Activated CD8-positive, alpha-beta memory T cell treated with anti-CD3 and anti-CD28 coated beads, Interleukin-2, amount 10 ng/mL, durations not matched to agents 7 days and 5 days (primary cell): Measurements from ENCODE around the gene FHL1. TPM values are rescaled to one million over a fixed set of nuclear protein-coding genes. Genes with fewer than 3 reads are reported as not detected.
"Not testable (repeated sequence)": the region's sequence is repeated elsewhere in the genome, so short reads cannot be mapped to it uniquely, and the experiment has no call there.

Experiments
- ATAC-seq: fragments of 150-1000 bp; cut with Tn5 transposase; one replicate; pipeline ENCODE4 v1.10.0; 2021; ENCODE audit warnings: moderate library complexity
- CTCF ChIA-PET: fragments of 350-600 bp; sonication (Branson Sonifier 250); formaldehyde crosslinking; loops from one replicate; lab custom pipeline; 2021; ENCODE audit warnings: antibody characterized with exemption; lab: Charles Lee
- DNase-seq: peaks from one replicate; pipeline ENCODE4 v3.0.0-alpha.2; 2020
- H3K27ac Mint-ChIP-seq: one replicate; pipeline ENCODE4 v1.8.0; 2021; ENCODE audit warnings: mild to moderate bottlenecking, mixed read lengths
- H3K27me3 Mint-ChIP-seq: one replicate; pipeline ENCODE4 v1.8.0; 2021; ENCODE audit warnings: mixed read lengths
- H3K36me3 Mint-ChIP-seq: one replicate; pipeline ENCODE4 v1.8.0; 2021; ENCODE audit warnings: mild to moderate bottlenecking, mixed read lengths
- H3K4me1 Mint-ChIP-seq: one replicate; pipeline ENCODE4 v1.8.0; 2021; ENCODE audit warnings: mixed read lengths
- H3K4me3 Mint-ChIP-seq: one replicate; pipeline ENCODE4 v1.8.0; 2021; ENCODE audit warnings: mild to moderate bottlenecking, moderate library complexity, mixed read lengths
- H3K9me3 Mint-ChIP-seq: one replicate; pipeline ENCODE4 v1.8.0; 2022; ENCODE audit warnings: low read depth, mixed read lengths
- total RNA-seq, 2 experiments: library from RNA; stranded (reverse); gene quantifications; one replicate each; pipeline ENCODE4 v1.2.3, GENCODE V29; 2021

FHL1 gene
- total RNA-seq, 2 experiments from 2014 or later: 12.4 to 15.9 TPM

GRCh38 chrX:136228839-136229207 is 81.5 kb downstream of the FHL1 start:
- no peak for DNase-seq
- no peak for ATAC-seq
- H3K27ac Mint-ChIP-seq: peak overlapping the region; percentile 62
- CTCF ChIA-PET: interaction anchor here (0.6 kb wide), 1 partner anchor 546 kb away, joined by 3 read pairs; no protein-coding TSS in a partner anchor
- H3K36me3 Mint-ChIP-seq: peaks cover 32% of the 10 kb centered on the region
- no peak overlapping the region for H3K4me3 Mint-ChIP-seq
- H3K27me3 Mint-ChIP-seq: no peaks in the 10 kb centered on the region
- H3K4me1 Mint-ChIP-seq: peaks cover 27% of the 10 kb centered on the region
- H3K9me3 Mint-ChIP-seq: no peaks in the 10 kb centered on the region

- Mint-ChIP-seq H3K36me3 (peaks cover 21% of the 10 kb centered on the region), H3K4me1 (peaks cover 3% of the 10 kb centered on the region), H3K27me3 (no peaks in the 10 kb centered on the region), H3K4me3 (no peak overlapping the region), H3K27ac (no peak overlapping the region), H3K9me3 (no peaks in the 10 kb centered on the region)
- DNase-seq (no peak), ATAC-seq (no peak)
- CTCF ChIA-PET: no interaction called here
Measured at GRCh38 chrX:136237074-136237473, 89.7 kb downstream of the FHL1 start.

GRCh38 chrX:136237849-136238248 is 90.5 kb downstream of the FHL1 start:
- H3K27me3 Mint-ChIP-seq, H3K4me1 Mint-ChIP-seq, ATAC-seq, H3K9me3 Mint-ChIP-seq, DNase-seq, H3K4me3 Mint-ChIP-seq, H3K27ac Mint-ChIP-seq, CTCF ChIA-PET: not testable (repeated sequence)
- H3K36me3 Mint-ChIP-seq: peaks cover 27% of the 10 kb centered on the region

GRCh38 chrX:136246201-136246600 is 98.9 kb downstream of the FHL1 start:
- peaks cover 22% of the 10 kb centered on the region for H3K36me3 Mint-ChIP-seq
- H3K4me3 Mint-ChIP-seq: no peak overlapping the region
- H3K27ac Mint-ChIP-seq: no peak overlapping the region
- no peaks in the 10 kb centered on the region for H3K27me3 Mint-ChIP-seq
- no peak for DNase-seq
- CTCF ChIA-PET: no interaction called here
- peaks cover 10% of the 10 kb centered on the region for H3K4me1 Mint-ChIP-seq
- no peaks in the 10 kb centered on the region for H3K9me3 Mint-ChIP-seq
- no peak for ATAC-seq

- Mint-ChIP-seq H3K4me3 (peak overlapping the region; percentile 84), H3K9me3 (no peaks in the 10 kb centered on the region), H3K27me3 (no peaks in the 10 kb centered on the region), H3K27ac (peak overlapping the region; percentile 66), H3K4me1 (peaks cover 13% of the 10 kb centered on the region), H3K36me3 (no peaks in the 10 kb centered on the region)
- DNase-seq (peak; percentile 41), ATAC-seq (peak; percentile 59)
- CTCF ChIA-PET: interaction anchor here (1.0 to 1.6 kb wide), 3 partner anchors 19 to 675 kb away, joined by 3 to 6 read pairs (median 4); no protein-coding TSS in a partner anchor
Measured at GRCh38 chrX:136250191-136251040, 103.1 kb downstream of the FHL1 start.

GRCh38 chrX:136251041-136251991 is 104.0 kb downstream of the FHL1 start, which contains the start of gene MAP7D3:
MAP7D3 (minus strand) TSS chrX:136251400; CDS start chrX:136251358, 42 bp downstream.
- CTCF ChIA-PET: interaction anchor here (1.0 to 1.6 kb wide), 3 partner anchors 18 to 674 kb away, joined by 3 to 6 read pairs (median 4); no protein-coding TSS in a partner anchor

GRCh38 chrX:136255541-136255940 is 108.2 kb downstream of the FHL1 start:
- ATAC-seq (no peak), DNase-seq (no peak)
- Mint-ChIP-seq H3K27ac (no peak overlapping the region), H3K4me3 (no peak overlapping the region), H3K36me3 (no peaks in the 10 kb centered on the region), H3K9me3 (no peaks in the 10 kb centered on the region), H3K4me1 (peaks cover 14% of the 10 kb centered on the region), H3K27me3 (no peaks in the 10 kb centered on the region)
- CTCF ChIA-PET: interaction anchor here (1.1 kb wide), 1 partner anchor 13 kb away, joined by 4 read pairs; no protein-coding TSS in a partner anchor

More at GRCh38 chrX:136251041-136251991, 104.0 kb downstream of the FHL1 start, which contains the start of gene MAP7D3:
- peaks cover 13% of the 10 kb centered on the region for H3K4me1 Mint-ChIP-seq
- peak within 1 kb of the TSS; percentile 88 for H3K27ac Mint-ChIP-seq
- no peaks in the 10 kb centered on the region for H3K27me3 Mint-ChIP-seq
- ATAC-seq (peak; percentile 96), DNase-seq (peak; percentile 73)
- peak within 1 kb of the TSS; percentile 84 for H3K4me3 Mint-ChIP-seq
- no peaks in the 10 kb centered on the region for H3K9me3 Mint-ChIP-seq
- H3K36me3 Mint-ChIP-seq: no peaks in the 10 kb centered on the region

- Mint-ChIP-seq H3K27me3 (no peaks in the 10 kb centered on the region), H3K4me1 (peaks cover 15% of the 10 kb centered on the region), H3K27ac (no peak overlapping the region), H3K4me3 (no peak overlapping the region), H3K9me3 (no peaks in the 10 kb centered on the region), H3K36me3 (no peaks in the 10 kb centered on the region)
- no peak for DNase-seq
- CTCF ChIA-PET: interaction anchor here (1.1 kb wide), 1 partner anchor 12 kb away, joined by 4 read pairs; no protein-coding TSS in a partner anchor
- ATAC-seq: no peak
Measured at GRCh38 chrX:136256026-136256425, 108.7 kb downstream of the FHL1 start.

- CTCF ChIA-PET: interaction anchor here (1.7 kb wide), 1 partner anchor 9 kb away, joined by 4 read pairs; no protein-coding TSS in a partner anchor
- Mint-ChIP-seq H3K4me1 (peaks cover 13% of the 10 kb centered on the region), H3K9me3 (no peaks in the 10 kb centered on the region), H3K27me3 (no peaks in the 10 kb centered on the region), H3K27ac (no peak overlapping the region), H3K36me3 (no peaks in the 10 kb centered on the region), H3K4me3 (no peak overlapping the region)
- no peak for ATAC-seq
- no peak for DNase-seq
Measured at GRCh38 chrX:136258951-136259350, 111.6 kb downstream of the FHL1 start.

- H3K36me3 Mint-ChIP-seq: no peaks in the 10 kb centered on the region
- CTCF ChIA-PET: interaction anchor here (1.7 kb wide), 1 partner anchor 9 kb away, joined by 4 read pairs; no protein-coding TSS in a partner anchor
Measured at GRCh38 chrX:136259543-136259942, 112.2 kb downstream of the FHL1 start.

GRCh38 chrX:136260776-136261175 is 113.4 kb downstream of the FHL1 start:
- CTCF ChIA-PET: no interaction called here
- Mint-ChIP-seq H3K4me1 (peaks cover 13% of the 10 kb centered on the region), H3K27ac (no peak overlapping the region), H3K36me3 (no peaks in the 10 kb centered on the region), H3K4me3 (no peak overlapping the region), H3K27me3 (no peaks in the 10 kb centered on the region), H3K9me3 (no peaks in the 10 kb centered on the region)
- no peak for DNase-seq
- no peak for ATAC-seq

More at GRCh38 chrX:136259543-136259942, 112.2 kb downstream of the FHL1 start:
- DNase-seq (peak; percentile 43), ATAC-seq (peak; percentile 86)
- peak overlapping the region; percentile 78 for H3K27ac Mint-ChIP-seq
- no peaks in the 10 kb centered on the region for H3K27me3 Mint-ChIP-seq
- H3K9me3 Mint-ChIP-seq: no peaks in the 10 kb centered on the region
- no peak overlapping the region for H3K4me3 Mint-ChIP-seq
- H3K4me1 Mint-ChIP-seq: peaks cover 13% of the 10 kb centered on the region
